Cerebellar cortex (tissue), 1 donor: ENCODE data around the gene ETS1.
A peak's percentile ranks its signal among the peaks of the same experiment; 100 is the strongest.

Experiments used
- DNase-seq: peaks from one replicate; pipeline ENCODE4 v3.0.0-alpha.2; 2015; ENCODE audit warnings: low spot score

Gene ETS1

GRCh38 chr11:128501632-128502549, 85.5 kb downstream of the ETS1 start:
- DNase-seq = peak; percentile 17

GRCh38 chr11:128501008-128501407, 86.3 kb downstream of the ETS1 start:
- no peak for DNase-seq

- no peak for DNase-seq
Measured at GRCh38 chr11:128500493-128500892, 86.9 kb downstream of the ETS1 start.

GRCh38 chr11:128499613-128500253, 87.6 kb downstream of the ETS1 start:
- no peak for DNase-seq

GRCh38 chr11:128498721-128499245, 88.6 kb downstream of the ETS1 start:
- peak; percentile 14 for DNase-seq

- DNase-seq = no peak
Measured at GRCh38 chr11:128497776-128498095, 89.6 kb downstream of the ETS1 start.

- peak; percentile 86 for DNase-seq
Measured at GRCh38 chr11:128497061-128497775, 90.1 kb downstream of the ETS1 start.

- DNase-seq = peak; percentile 35
Measured at GRCh38 chr11:128496692-128497060, 90.7 kb downstream of the ETS1 start.

GRCh38 chr11:128496249-128496648, 91.1 kb downstream of the ETS1 start:
- no peak for DNase-seq

- no peak for DNase-seq
Measured at GRCh38 chr11:128494418-128495332, 92.7 kb downstream of the ETS1 start.

GRCh38 chr11:128493570-128493965, 93.8 kb downstream of the ETS1 start:
- DNase-seq = no peak

GRCh38 chr11:128492903-128493569, 94.3 kb downstream of the ETS1 start:
- no peak for DNase-seq

GRCh38 chr11:128492461-128492860, 94.9 kb downstream of the ETS1 start:
- no peak for DNase-seq

- DNase-seq = no peak
Measured at GRCh38 chr11:128491195-128491936, 96.0 kb downstream of the ETS1 start.

GRCh38 chr11:128490092-128490491, 97.3 kb downstream of the ETS1 start:
- DNase-seq = no peak

GRCh38 chr11:128488471-128488870, 98.9 kb downstream of the ETS1 start:
- DNase-seq = no peak

- no peak for DNase-seq
Measured at GRCh38 chr11:128487978-128488377, 99.4 kb downstream of the ETS1 start.

- DNase-seq = peak; percentile 24
Measured at GRCh38 chr11:128484172-128484571, 103.2 kb downstream of the ETS1 start.

- no peak for DNase-seq
Measured at GRCh38 chr11:128483211-128483788, 104.1 kb downstream of the ETS1 start.
